IMR-90 (cell line): ENCODE data around the gene ABCC3.

ENCODE experiments used
- BHLHE40 ChIP-seq: fragments of 150-350 bp; IDR thresholded peaks from 2 replicates; pipeline ENCODE4 v1.6.1; 2016; ENCODE audit warnings: mild to moderate bottlenecking, low read depth, low read length
- CEBPB ChIP-seq: IDR thresholded peaks from 2 replicates; pipeline ENCODE4 v1.6.1; 2012; ENCODE audit warnings: low read depth, low read length, improper control_type of control experiment
- CTCF ChIP-seq: conservative IDR thresholded peaks from 2 replicates; pipeline ENCODE4 v1.5.1; 2012; ENCODE audit warnings: mild to moderate bottlenecking, low read depth, low read length, improper control_type of control experiment
- ELK1 ChIP-seq: fragments of 150-350 bp; IDR thresholded peaks from 2 replicates; pipeline ENCODE4 v1.6.1; 2016; ENCODE audit warnings: low read depth, mild to moderate bottlenecking, low read length, moderate library complexity, borderline replicate concordance
- FOS ChIP-seq: fragments of 150-350 bp; IDR thresholded peaks from 2 replicates; pipeline ENCODE4 v1.6.1; 2016; ENCODE audit warnings: low read depth, low read length
- MXI1 ChIP-seq: IDR thresholded peaks from 2 replicates; pipeline ENCODE4 v1.6.1; 2012; ENCODE audit warnings: low read depth, mild to moderate bottlenecking, low read length, moderate library complexity, borderline replicate concordance
- NFE2L2 ChIP-seq: fragments of 150-350 bp; IDR thresholded peaks from 2 replicates; pipeline ENCODE4 v1.6.1; 2016; ENCODE audit warnings: low read depth, mild to moderate bottlenecking, low read length
- POLR2A ChIP-seq: IDR thresholded peaks from 2 replicates; pipeline ENCODE4 v1.6.1; 2012; ENCODE audit warnings: mild to moderate bottlenecking, low read depth, low read length
- RAD21 ChIP-seq: IDR thresholded peaks from 2 replicates; pipeline ENCODE4 v1.6.1; 2012; ENCODE audit warnings: low read length, improper control_type of control experiment
- RCOR1 ChIP-seq: IDR thresholded peaks from 2 replicates; pipeline ENCODE4 v1.6.1; 2012; ENCODE audit warnings: mild to moderate bottlenecking, low read length, improper control_type of control experiment; ENCODE audit not compliant: insufficient replicate concordance

- TF ChIP-seq CTCF (no peak), RAD21 (no peak), CEBPB (no peak), POLR2A (no peak), BHLHE40 (no peak), MXI1 (no peak), FOS (no peak), ELK1 (no peak), RCOR1 (no peak), NFE2L2 (no peak)
Observed at GRCh38 chr17:50665838-50666237, 31.2 kb downstream of the ABCC3 start.
